CD4-positive, alpha-beta T cell treated with Interleukin-17A for 1 hour (primary cell): Measurements from ENCODE around the gene ZBTB33.

ENCODE experiments used
- DNase-seq: peaks from one replicate; pipeline ENCODE4 v3.0.0-alpha.2; 2020

The ZBTB33 gene, protein sequence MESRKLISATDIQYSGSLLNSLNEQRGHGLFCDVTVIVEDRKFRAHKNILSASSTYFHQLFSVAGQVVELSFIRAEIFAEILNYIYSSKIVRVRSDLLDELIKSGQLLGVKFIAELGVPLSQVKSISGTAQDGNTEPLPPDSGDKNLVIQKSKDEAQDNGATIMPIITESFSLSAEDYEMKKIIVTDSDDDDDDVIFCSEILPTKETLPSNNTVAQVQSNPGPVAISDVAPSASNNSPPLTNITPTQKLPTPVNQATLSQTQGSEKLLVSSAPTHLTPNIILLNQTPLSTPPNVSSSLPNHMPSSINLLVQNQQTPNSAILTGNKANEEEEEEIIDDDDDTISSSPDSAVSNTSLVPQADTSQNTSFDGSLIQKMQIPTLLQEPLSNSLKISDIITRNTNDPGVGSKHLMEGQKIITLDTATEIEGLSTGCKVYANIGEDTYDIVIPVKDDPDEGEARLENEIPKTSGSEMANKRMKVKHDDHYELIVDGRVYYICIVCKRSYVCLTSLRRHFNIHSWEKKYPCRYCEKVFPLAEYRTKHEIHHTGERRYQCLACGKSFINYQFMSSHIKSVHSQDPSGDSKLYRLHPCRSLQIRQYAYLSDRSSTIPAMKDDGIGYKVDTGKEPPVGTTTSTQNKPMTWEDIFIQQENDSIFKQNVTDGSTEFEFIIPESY

DNA sequence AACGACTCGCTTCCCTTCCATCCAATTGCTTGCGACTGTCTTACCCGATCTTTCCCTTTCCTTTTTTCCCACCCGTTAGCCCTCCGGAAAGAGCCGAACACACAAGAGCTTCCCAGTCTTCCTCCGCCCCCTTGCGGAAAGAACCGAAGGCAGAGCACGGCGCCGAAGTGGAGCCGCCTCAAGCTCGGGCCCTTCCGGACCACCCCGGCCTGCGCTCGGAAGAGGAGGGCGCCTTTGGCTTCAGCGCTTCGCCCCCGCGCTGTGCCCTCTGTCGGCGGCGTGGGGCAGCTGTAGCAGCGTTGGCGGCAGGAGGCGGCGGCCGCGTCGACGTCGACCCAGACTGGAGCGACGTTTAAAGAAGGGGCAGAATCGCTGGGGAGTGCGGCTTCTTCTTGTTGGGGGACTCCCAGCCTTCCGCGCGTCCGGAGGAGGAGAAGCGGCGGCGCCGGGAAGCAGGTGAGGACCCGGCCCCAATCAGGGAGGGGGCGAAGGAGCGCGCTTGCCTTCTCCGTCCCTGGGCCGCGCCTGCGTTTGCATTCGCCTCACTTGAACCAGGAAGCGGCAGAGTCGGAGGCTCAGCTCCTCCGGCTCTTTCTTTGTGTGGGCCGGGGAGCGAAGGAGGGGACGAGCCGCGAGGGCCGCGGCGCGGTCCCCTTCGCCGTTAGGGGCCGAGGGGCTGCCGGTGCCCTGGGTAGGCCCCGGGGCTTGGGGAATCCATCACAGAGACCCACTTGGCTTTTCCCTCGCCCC, at the start of gene ZBTB33:
Gene ZBTB33, plus strand, starts transcription at position 291 of the 750 bp plus-strand sequence. CDS start 2,604 bp downstream, outside the sequence.
- peak; percentile 86 for DNase-seq

DNA sequence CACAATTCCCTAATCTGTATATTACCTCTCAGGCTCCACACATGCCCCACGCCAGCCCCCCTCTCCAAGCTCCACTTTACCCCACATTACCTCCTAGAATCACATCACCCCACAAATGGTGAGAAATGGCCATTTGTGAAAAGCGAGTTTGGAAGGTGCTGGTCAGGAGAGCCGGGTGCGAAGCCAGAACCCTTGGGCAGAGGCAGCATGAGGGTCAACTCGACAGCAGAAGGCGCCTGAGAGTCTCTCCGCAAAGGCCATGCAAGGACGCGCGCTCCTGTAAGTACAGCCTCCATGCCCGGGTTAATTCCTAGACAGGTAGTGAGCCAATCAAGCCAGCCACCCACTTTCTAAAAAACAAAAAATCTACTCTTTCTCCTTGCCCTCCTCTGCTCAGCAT, 49.8 kb upstream of the ZBTB33 start:
- no peak for DNase-seq

DNA sequence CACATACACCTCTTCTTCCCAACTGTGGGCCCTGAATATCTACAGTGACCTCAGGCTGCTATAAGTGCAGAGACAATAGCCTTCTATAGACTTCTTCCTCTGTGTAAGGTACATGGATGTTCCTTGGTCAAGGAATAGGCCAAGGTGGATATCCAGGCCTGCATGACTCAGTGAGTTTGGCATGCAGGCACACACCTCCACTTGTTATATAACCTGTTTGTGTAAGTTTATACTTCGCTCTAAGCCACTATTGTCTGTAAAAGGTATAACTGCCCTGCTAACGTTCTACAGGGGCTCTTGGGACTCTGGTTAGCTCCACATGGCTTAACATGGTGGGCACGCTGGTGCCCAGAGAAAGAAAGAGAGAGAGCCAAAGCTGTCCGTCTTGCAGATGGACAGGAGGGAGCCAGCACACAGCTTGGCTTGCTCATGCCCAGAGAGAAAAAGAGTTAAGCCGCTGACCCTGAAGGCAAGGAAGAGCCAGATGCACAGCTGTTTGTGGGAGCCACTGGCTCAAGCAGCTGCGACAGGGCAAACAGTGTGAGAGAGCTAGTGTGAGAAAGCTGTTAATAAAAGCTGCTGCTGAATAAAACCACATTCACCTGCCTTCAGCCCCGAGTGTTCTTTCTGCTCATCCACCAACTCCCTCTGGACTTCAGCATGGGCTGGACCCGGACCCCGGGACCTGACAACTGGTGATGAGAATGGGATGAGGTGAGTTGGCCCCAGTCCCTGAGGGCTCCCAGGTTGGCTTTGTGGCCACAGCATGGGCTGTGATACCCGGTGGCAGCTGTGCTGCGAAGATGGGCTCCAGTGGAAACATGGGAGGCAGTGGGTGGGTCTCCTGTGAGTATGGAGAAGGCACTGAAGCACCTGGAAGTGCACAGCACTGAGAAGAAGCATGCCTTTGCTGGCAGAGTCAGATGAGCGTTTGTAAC, 44.5 kb upstream of the ZBTB33 start:
- no peak for DNase-seq

DNA sequence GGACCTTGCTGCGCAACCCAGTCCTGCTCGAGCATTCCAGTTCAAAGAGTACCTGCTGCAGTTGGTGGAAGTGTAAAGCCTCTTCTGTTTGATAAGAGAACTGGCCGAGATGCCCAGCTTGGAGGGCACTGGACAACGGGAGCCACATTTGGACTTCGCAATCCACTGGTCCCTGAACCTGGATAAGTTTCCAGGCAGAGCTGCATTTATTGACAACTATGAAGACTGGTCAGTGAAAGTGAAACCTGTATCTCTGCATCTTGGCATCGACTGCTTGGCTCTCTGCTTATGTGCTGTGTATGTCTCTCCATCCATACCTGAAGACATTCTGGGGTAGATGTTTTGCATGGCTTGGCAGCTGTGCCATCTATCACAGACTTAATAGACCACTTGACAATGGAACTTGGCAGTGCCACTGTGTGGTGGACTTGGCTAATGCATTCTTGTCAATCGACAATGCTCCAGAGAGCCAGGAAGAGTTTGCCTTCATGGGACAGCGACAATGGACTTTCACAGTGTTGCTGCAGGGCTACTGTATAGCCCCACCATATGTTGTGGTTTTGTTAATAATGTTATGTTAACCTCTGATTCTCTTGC, 43.5 kb upstream of the ZBTB33 start:
- DNase-seq, result no peak

DNA sequence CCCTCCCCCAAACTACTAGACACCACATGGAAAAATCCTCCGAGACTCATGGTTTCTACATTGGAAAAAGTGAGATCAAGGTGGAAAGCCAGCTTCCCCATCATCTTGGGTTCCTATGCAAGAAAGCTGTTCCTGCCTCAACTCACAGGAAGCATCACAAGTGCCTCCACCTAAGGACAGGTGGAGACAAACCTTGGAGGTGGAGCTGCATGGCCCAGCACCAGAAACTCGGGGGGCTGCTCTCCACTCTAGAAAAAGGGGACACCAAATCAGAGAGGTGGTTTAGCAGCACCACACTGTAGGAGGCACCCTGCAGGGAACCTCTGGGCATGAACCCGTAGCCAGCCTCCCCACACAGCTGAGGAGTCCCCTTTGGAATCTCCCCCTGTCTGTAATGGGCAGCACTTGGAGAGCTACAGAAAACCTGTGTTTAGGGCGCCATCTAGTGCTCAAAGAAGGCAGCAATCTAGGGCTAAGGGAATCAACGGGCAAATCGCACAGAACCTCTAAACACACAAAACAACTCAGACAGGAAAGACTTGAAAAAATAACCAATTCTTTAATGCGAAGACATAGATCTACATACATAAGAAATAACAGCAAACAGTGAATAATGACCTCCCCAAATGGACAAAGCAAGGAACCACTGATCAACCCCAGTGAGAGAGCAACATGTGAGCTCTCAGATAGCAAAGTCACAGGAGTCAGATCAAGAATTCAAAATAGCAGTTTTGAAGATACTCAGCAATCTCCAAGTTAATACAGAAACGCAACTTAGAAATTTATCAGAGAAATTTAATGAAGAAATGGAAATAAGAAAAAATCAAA, 37.0 kb upstream of the ZBTB33 start:
- DNase-seq, result peak; percentile 63

DNA sequence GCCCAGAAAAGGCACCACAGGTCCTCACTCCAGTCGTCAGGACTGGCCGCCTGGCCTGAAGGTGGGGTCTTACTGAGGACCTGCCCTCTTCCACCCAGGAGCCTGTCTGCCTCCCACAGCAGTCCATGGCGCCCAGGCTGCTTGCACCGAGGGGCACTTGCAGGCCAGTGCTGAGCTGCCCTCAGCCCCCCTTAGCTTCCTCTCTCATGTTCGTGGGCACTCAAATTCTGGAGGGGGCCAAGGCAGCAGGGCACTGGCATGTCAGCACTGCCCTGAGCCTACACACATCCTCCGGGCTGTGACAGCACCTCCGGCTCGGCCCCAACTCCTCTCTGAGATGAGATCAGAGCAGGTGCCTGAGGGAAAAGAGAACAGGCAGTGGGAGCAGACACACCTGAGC, 27.2 kb upstream of the ZBTB33 start:
- DNase-seq, result no peak

DNA sequence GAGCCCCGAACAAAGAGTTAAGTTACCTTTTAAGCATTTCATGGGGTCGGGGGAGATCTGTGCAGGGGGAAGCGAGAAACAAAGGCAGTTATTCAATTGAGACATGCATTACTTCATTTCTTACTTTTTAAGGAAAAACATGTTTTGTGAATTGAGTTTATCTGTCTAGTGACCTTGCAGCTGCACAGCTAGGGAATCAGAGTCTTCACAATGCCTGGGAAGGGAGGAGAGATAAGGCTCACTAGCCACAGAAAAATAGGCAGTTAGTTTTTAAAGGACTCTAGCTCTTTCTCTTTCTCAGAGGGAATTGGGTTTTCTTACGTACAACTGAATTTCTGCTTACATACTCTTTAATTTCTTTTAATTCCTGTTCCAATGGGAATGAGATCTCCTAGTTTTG, 26.2 kb upstream of the ZBTB33 start:
- DNase-seq, result no peak

DNA sequence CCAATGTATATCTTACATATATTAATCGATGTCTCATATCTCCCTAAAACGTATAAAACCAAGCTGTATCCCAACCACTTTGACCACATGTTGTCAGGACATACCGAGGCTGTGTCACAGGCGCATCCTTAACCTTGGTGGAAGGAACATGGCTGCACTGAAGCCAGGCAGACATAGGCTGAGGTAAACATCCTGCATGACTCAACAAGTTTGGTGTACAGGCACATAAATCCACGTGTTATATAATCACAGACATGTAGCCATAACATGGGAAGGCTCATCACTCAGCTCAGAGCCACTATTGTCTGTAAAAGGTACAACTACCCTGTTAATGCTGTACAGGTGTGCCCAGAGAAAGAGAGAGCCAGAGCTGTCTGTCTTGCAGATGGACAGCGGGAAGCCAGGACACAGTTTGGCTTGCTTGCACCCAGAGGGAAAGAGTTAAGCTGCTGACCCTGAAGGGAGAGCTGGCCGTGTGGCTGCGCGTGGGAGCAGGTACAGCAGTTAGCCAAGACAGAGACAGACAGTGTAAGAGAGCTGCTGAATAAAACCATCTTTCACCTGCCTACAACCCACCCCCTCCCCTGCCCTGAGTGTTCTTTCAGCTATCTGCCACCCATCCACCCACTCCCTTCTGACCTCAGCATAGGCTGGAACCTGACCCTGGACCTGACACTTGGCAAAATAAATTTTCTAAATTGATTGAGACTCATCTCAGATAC, 22.3 kb upstream of the ZBTB33 start:
- no peak for DNase-seq

DNA sequence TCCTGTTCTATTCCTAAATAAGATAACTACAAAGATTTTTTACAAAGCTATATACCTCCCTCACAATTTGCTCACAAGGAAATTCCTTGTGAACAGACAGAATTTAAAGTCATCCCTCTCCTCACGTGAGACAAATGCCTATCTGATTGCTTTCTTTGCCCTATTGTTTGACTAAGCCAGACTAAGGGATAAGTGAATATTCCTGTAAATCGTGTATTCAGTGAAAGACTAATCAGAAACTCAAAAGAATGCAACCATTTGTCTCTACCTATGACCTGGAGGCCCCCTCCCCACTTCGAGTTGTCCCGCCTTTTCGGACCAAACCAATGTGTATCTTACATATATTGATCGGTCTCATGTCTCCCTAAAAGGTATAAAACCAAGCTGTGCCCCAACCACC, 15.3 kb upstream of the ZBTB33 start:
- no peak for DNase-seq

DNA sequence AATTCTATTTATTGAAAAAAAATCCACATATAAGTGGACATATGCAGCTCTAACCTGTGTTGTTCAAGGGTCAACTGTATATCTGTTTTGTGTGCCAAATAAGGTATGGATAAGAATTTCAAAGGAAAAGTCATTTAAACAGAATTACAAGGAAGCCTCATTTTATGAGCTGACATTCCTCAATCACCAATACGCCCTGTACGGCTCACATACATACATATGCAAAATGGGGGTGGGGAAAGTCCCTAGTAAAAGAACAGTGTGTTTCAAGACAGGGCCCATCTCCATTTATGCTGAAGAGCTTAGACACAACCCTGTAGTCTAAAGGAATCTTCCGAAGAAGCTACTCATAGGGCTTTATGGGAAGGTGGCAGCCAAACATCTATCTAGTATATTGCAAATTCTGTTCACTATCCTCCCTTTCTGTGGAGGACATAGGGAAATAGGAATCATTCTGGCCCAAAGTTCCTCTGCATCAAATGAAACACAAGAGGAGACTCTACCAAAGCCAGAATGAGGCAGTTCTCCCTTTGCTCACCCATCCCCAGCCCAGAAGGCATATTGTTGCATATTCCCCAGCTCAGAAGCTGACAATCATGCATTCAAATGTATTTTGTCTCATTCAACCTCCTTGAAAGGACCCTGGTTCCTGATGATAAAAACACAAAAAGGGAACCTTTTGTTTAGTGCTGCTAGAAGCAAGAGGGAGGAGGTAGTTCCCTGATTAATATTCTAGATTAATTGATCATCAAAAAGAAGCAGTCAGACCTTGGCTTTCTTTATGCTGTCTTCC, 13.7 kb upstream of the ZBTB33 start:
- no peak for DNase-seq

DNA sequence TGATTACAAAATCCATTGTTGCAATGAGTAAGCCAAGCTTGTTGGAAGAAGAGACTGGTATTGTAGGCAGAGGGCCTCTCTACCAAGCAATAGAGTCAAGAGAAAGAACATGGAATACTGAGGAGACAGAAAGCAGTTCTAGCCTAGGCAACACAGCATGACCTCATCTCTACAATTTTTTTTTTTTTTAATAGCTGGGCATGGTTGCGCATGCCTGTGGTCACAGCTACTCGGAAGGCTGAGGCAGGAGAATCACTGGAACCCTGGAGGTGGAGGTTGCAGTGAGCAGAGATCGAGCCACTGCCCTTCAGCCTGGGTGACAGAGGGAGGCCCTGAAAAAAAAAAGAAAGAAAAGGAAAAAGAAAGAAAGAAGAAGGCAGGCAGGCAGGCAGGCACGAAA, 11.7 kb upstream of the ZBTB33 start:
- no peak for DNase-seq

DNA sequence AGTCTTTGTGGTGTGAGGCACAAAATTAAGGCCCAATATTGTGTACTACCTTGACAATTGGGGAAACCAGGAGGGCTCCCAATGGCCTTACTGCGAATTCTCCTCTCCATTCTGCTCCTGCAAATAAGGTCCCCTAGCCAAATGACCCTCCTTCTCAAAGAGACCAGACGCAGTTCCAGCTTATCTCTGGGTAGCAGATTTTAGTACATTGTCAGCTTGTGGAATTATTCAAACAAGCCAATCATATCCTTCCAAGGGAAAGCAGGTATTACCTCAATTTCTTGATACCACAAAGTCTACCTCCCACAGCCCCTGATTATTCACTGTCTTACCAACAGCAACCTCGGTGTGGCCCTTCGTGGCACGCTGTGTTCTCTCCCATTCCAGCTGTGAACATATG, 7.8 kb upstream of the ZBTB33 start:
- no peak for DNase-seq

DNA sequence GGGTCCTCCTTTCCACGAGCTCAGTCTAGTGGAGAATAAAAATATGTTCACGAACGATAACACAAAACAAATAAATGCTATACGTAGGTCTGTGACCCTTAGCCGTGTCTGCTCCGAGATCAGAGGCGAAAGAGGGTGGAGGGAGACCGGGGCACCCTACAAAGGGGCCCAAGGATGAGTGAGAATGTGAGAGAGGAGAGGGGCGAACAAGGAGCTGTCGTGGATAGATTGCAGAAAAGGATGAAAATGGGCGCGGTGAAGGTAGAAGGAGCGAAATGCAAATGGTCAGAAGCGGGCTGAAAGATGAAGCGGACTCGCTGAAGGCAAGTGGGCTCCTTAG, 6.2 kb upstream of the ZBTB33 start:
- no peak for DNase-seq

DNA sequence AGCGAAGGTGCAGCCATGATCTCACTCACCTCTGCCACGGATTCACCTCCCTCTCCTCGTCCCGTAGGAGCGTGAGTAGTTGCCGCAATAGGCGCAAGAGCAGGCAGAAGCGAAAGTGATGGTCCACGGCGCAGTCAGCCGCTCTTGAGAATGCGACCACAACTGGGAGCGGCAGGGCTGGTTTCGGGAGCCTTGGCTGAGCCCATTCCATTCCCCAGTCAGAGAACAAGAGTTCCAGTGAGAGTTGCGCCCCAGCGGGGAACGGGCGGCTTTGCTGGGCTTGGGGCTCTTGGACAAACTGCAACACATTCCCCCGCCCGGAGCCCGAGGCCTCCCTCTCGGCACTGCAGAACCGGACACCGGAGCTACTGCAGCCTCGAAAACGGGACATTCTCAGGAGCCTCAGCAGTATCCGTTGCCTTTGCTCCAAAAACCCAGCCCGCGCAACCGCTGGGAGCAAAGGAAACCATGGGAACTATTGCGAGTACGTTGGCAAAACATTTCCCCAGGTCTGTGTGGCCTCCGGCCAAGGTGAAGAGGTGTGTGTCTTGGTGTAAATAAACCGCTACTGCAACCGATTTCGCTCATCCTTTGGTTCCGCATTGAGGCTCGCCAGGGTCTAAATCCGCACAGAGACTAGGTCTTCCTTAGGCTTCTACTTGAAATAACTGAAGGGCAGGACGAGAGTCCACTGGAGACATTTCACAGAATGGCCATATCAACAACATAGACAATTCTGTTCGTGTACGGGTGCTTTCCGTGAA, 5.7 kb upstream of the ZBTB33 start:
- peak; percentile 70 for DNase-seq

DNA sequence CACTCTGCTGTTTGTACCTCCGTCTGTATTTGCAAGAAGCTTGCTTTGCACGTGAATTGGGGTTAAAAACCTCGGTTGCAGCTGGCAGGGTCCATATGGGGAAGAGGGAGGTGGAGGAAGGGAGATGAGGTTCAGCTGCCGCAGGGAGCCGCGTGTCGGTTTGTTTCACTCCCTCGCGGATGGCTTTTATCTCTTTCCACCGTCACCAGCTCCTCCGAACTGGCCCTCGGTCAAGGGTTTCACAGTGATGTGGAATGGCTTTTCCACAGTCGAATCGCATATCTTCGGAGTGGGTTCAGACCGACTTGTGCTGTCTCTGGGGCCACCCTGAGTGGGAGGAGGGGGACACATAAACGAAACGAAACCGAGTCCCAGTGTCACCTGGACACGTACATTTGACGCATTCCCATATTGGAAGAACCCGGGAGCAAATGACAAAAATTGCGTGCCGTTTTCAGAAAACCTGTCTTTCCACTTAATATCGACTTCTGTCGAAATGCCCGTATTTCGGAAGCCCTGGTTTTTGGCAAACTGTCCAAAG, 929 bp downstream of the ZBTB33 start:
- DNase-seq, result peak; percentile 29

DNA sequence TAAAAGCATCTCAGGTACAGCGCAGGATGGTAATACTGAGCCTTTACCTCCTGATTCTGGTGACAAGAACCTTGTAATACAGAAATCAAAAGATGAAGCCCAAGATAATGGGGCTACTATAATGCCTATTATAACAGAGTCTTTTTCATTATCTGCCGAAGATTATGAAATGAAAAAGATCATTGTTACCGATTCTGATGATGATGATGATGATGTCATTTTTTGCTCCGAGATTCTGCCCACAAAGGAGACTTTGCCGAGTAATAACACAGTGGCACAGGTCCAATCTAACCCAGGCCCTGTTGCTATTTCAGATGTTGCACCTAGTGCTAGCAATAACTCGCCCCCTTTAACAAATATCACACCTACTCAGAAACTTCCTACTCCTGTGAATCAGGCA, 3.2 kb downstream of the ZBTB33 start:
- DNase-seq, result no peak

DNA sequence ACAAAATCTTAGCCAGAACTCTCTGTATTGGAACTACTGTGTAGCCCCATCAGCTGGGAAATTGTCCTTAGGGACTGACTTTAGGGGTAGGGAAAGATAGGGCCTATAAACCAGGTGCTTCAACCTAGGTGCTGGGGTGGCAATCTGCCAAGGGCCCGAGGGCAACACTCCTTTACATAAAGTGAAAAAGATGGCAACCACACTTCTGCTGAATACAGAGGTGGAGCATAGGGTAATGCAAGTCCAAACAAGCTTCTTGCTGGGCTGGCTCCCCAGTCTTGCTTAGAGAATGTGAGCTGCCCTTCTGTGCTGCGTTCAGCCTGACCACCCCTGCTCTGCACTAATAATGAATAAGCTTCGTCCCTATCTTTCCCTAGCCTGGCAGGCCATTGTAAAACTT, 9.8 kb downstream of the ZBTB33 start:
- DNase-seq, result no peak

DNA sequence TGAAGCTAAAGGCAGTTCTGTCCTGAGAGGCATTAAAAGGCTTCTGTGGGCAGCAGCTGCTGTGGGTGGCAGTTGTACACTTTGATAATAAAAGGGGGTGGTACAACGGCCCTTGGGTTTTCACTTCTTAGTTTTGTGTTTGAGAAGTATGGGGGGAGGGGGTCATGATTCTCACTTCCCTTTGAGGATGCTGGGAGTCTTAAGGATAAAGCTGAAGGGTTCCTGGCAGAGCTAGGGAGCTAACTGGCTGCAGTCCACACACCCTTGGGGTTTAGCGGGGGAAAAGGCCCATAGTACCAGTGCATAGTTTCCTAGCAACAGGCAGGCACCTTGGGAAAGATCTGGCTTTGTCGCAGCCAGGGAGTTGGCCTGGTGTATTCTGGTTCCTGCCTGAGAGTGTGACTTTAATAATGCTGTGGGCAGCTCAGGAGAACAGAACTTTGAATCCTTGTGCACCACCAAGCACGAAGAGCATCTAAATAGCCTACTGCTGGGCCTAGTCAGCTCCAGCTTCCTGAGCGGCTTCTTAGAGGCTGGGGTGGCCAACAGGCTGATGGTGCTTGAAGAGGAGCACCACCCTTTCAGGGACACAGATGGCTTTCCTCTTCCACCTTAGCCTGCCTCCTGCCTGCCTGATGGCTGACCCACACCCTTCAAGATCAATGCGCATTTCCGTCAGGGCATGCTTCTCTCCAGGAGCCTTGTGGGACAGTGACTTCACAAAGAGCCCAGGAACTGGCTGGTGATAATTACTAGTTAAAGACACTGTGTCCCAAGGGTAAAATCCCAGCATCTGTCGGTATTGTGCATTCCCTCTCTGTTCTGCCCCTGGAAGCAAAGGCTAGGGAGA, 12.5 kb downstream of the ZBTB33 start:
- DNase-seq, result no peak
